IMR-90 (cell line): ENCODE results near the gene CUBN. TPM values are rescaled to one million over a fixed set of nuclear protein-coding genes. Genes with fewer than 3 reads are reported as not detected.

Experiments used
- ATAC-seq: fragments of 200-7000 bp; cut with Tn5 transposase; 2 replicates; pipeline ENCODE4 v1.9.1; 2020; ENCODE audit warnings: low read depth, mild to moderate bottlenecking, moderate library complexity
- BruUV-seq: library from RNA; stranded (reverse); fragments of 400-500 nt; replicated peaks from 2 replicates; lab custom pipeline; 2021; lab: Mats Ljungman, UMichigan
- CTCF ChIA-PET: fragments of 300-600 bp; formaldehyde crosslinking; extraction: SDS; loops from one replicate; lab custom pipeline; 2021; ENCODE audit warnings: antibody characterized with exemption; lab: Yijun Ruan, JAX
- POLR2A ChIA-PET: fragments of 300-600 bp; sonication (Branson Sonifier 250); formaldehyde crosslinking; loops from one replicate; lab custom pipeline; 2022; ENCODE audit warnings: antibody characterized with exemption; ENCODE audit not compliant: unreplicated experiment; lab: Charles Lee
- DNase-seq: peaks from one replicate; pipeline ENCODE4 v3.0.0; 2013
- H2AFZ ChIP-seq: replicated peaks from 2 replicates; pipeline ENCODE3; 2013; ENCODE audit warnings: low read length, mild to moderate bottlenecking; ENCODE audit not compliant: poor library complexity
- H2AK5ac ChIP-seq: 2 replicates; pipeline ENCODE4 v1.6.1; 2013; ENCODE audit warnings: low read depth, low read length, inconsistent platforms
- H2AK9ac ChIP-seq: replicated peaks from 2 replicates; pipeline ENCODE3; 2013; ENCODE audit warnings: mild to moderate bottlenecking, low read depth, low read length, moderate library complexity; ENCODE audit not compliant: poor library complexity
- H2BK120ac ChIP-seq: 2 replicates; pipeline ENCODE4 v1.6.1; 2013; ENCODE audit warnings: low read depth, low read length, inconsistent platforms
- H2BK15ac ChIP-seq: 3 replicates; pipeline ENCODE4 v1.6.1; 2013; ENCODE audit warnings: low read depth, low read length, inconsistent platforms
- H2BK20ac ChIP-seq: 2 replicates; pipeline ENCODE4 v1.6.1; 2013; ENCODE audit warnings: low read depth, mild to moderate bottlenecking, inconsistent platforms, low read length, moderate library complexity
- H2BK5ac ChIP-seq: 2 replicates; pipeline ENCODE4 v1.6.1; 2013; ENCODE audit warnings: mild to moderate bottlenecking, low read depth, low read length, inconsistent platforms; ENCODE audit not compliant: poor library complexity, severe bottlenecking
- H3K14ac ChIP-seq: replicated peaks from 2 replicates; pipeline ENCODE4 v1.6.1; 2013; ENCODE audit warnings: low read depth, low read length, inconsistent platforms
- H3K18ac ChIP-seq: 2 replicates; pipeline ENCODE4 v1.6.1; 2013; ENCODE audit warnings: low read depth, low read length, control low read depth
- H3K23ac ChIP-seq: 2 replicates; pipeline ENCODE4 v1.6.1; 2013; ENCODE audit warnings: low read depth, low read length, inconsistent platforms
- H3K27ac ChIP-seq: 2 replicates; pipeline ENCODE4 v1.5.1; 2013; ENCODE audit warnings: mild to moderate bottlenecking, control low read depth, low read length; ENCODE audit not compliant: insufficient read depth
- H3K27me3 ChIP-seq: 2 replicates; pipeline ENCODE4 v1.6.1; 2013; ENCODE audit warnings: low read length; ENCODE audit not compliant: control insufficient read depth, insufficient read depth
- H3K36me3 ChIP-seq: 2 replicates; pipeline ENCODE4 v1.6.1; 2013; ENCODE audit warnings: low read length, mixed read lengths; ENCODE audit not compliant: control insufficient read depth, insufficient read depth
- H3K4ac ChIP-seq: 2 replicates; pipeline ENCODE4 v1.6.1; 2013; ENCODE audit warnings: low read depth, low read length, inconsistent platforms
- H3K4me1 ChIP-seq: 2 replicates; pipeline ENCODE4 v1.6.1; 2013; ENCODE audit warnings: low read length, mixed read lengths; ENCODE audit not compliant: control insufficient read depth, insufficient read depth
- H3K4me2 ChIP-seq: 2 replicates; pipeline ENCODE4 v1.6.1; 2013; ENCODE audit warnings: low read depth, mild to moderate bottlenecking, control low read depth, low read length, moderate library complexity
- H3K4me3 ChIP-seq: 2 replicates; pipeline ENCODE4 v1.5.1; 2013; ENCODE audit warnings: low read depth, mild to moderate bottlenecking, control low read depth, low read length, moderate library complexity; ENCODE audit not compliant: insufficient read depth
- H3K56ac ChIP-seq: 2 replicates; pipeline ENCODE4 v1.6.1; 2013; ENCODE audit warnings: low read length, inconsistent platforms; ENCODE audit not compliant: insufficient read depth; ENCODE audit errors: extremely low read depth
- H3K79me1 ChIP-seq, 2 experiments: 2 replicates each; pipeline ENCODE4 v1.6.1; 2013; ENCODE audit warnings: low read length in 2 of 2, inconsistent platforms in 1 of 2, low read depth in 1 of 2
- H3K9ac ChIP-seq: 2 replicates; pipeline ENCODE4 v1.6.1; 2013; ENCODE audit warnings: low read depth, low read length, control low read depth
- H3K9me1 ChIP-seq: 2 replicates; pipeline ENCODE4 v1.6.1; 2013; ENCODE audit warnings: low read length, inconsistent platforms; ENCODE audit not compliant: insufficient read depth
- H3K9me3 ChIP-seq: 2 replicates; pipeline ENCODE4 v1.6.1; 2013; ENCODE audit warnings: low read length; ENCODE audit not compliant: control insufficient read depth, insufficient read depth
- H4K20me1 ChIP-seq: 2 replicates; pipeline ENCODE4 v1.6.1; 2013; ENCODE audit warnings: low read length, inconsistent platforms; ENCODE audit not compliant: insufficient read depth
- H4K5ac ChIP-seq: 2 replicates; pipeline ENCODE4 v1.6.1; 2013; ENCODE audit warnings: mild to moderate bottlenecking, low read depth, low read length, control low read depth
- H4K8ac ChIP-seq, 2 experiments: 2 replicates each; pipeline ENCODE4 v1.6.1; 2013; ENCODE audit warnings: low read depth in 2 of 2, low read length in 2 of 2, control low read depth in 1 of 2, inconsistent platforms in 1 of 2
- H4K91ac ChIP-seq: 2 replicates; pipeline ENCODE4 v1.6.1; 2013; ENCODE audit warnings: low read depth, low read length, inconsistent platforms; ENCODE audit not compliant: insufficient read depth
- BHLHE40 ChIP-seq: fragments of 150-350 bp; IDR thresholded peaks from 2 replicates; pipeline ENCODE4 v1.6.1; 2016; ENCODE audit warnings: mild to moderate bottlenecking, low read depth, low read length
- FOS ChIP-seq: fragments of 150-350 bp; IDR thresholded peaks from 2 replicates; pipeline ENCODE4 v1.6.1; 2016; ENCODE audit warnings: low read depth, low read length
- MAZ ChIP-seq: IDR thresholded peaks from 2 replicates; pipeline ENCODE4 v1.6.1; 2012; ENCODE audit warnings: low read depth, mild to moderate bottlenecking, low read length, improper control_type of control experiment, moderate library complexity, borderline replicate concordance
- WGBS, 2 experiments: methylation state at CpG; one replicate each; pipeline versions ENCODE4 v1.1.5 to v1.1.7; 2013; ENCODE audit warnings: missing lambda C conversion rate in 2 of 2; ENCODE audit not compliant: insufficient read length in 1 of 2; ENCODE audit errors: extremely low coverage in 2 of 2; 5-methylcytosine and 5-hydroxymethylcytosine counted together
- dilution Hi-C: fragments of 300-500 bp; cut with HindIII; formaldehyde crosslinking; loops from one replicate; pipeline ENCODE4 v1.14.3; 2018; ENCODE audit warnings: low sequenced_read_pairs; ENCODE audit not compliant: unreplicated experiment
- in situ Hi-C: fragments of 300-500 bp; cut with MboI; formaldehyde crosslinking; loops from 3 replicates; pipeline ENCODE4 v1.14.3; 2019; ENCODE audit warnings: low sequenced_read_pairs, inconsistent platforms, mixed read lengths
- intact Hi-C: fragments of 100-400 bp; cut with micrococcal nuclease; formaldehyde crosslinking; loops from 2 replicates; pipeline ENCODE4 v1.10.0; 2022
- polyA plus RNA-seq, 3 experiments: library from polyadenylated mRNA; depleted of rRNA; stranded (reverse); fragments of >200 nt; gene quantifications; 2 replicates each; pipeline ENCODE4 v1.2.3, GENCODE V29; 2012; ENCODE audit warnings: low replicate concordance in 1 of 3
- total RNA-seq: library from RNA; depleted of rRNA; stranded (reverse); fragments of >200 nt; gene quantifications from 2 replicates; pipeline ENCODE4 v1.2.3, GENCODE V29; 2012
- TF ChIP-seq, protein P1 (sequence below): fragments of 150-350 bp; IDR thresholded peaks from 2 replicates; pipeline ENCODE4 v1.6.1; 2017; ENCODE audit warnings: mild to moderate bottlenecking, antibody characterized with exemption, low read length, low read depth

Gene CUBN
- total and polyA plus RNA-seq, 2 of the 4 experiments (the other 2 are of a cell fraction): 0.19 to 0.54 TPM

DNA sequence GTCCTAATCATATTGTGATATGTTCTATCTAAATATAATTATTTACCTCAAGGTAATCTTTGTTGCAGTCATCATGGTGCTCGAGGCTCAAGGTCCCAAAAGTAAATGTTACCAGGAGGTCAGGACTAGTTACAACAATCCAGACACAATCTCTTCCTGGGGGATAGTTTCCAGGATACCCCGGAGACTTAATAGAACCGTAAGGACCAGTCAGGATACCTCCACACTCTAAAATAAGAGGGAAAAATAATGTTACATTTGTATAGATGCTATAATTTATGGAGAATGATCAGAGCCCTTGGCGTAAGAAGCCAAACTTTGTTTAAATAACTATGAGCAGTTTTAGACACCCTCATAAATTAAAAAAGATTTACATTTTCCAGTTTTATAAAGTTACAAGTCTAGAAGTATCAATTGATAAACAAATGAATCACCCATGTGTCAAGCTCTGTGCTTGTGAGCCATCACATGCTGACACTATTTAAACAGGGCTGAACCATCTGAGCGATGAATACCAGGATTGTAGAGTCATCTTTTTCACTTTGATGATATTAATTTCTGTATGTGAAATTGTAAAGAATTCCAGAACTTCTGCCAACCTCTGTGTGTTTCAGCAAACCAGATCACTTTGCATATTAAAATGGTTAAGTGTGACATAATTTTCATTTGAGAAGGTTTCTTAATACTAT lies 41.3 kb downstream of the CUBN start:
- Histone ChIP-seq H3K4me1 (peaks cover 7% of the 10 kb centered on the region), H2BK15ac (peak overlapping the region; percentile 92; the same call in 1 of the 3 replicates), H3K27me3 (no peaks in the 10 kb centered on the region), H4K5ac (no peak overlapping the region), H3K79me1 (no peaks in the 10 kb centered on the region), H3K9ac (no peak overlapping the region), H3K23ac (no peak overlapping the region), H3K56ac (0 out of 2 replicates have a peak overlapping the region, but pooled peaks have one; percentile 16), H3K4me3 (no peak overlapping the region), H2BK20ac (peak overlapping the region; percentile 80), H3K27ac (no peak overlapping the region), H4K8ac (peak overlapping the region in 1 of 2 experiments; percentile 36; a peak in 1 of 4 replicates), H3K4me2 (0 out of 2 replicates have a peak overlapping the region, but pooled peaks have one; percentile 43), H3K4ac (peak overlapping the region; percentile 53; the same call in 1 of the 2 replicates), H4K20me1 (no peaks in the 10 kb centered on the region), H3K36me3 (no peaks in the 10 kb centered on the region), H3K18ac (peak overlapping the region; percentile 69; the same call in 1 of the 2 replicates), H3K9me3 (no peaks in the 10 kb centered on the region), H3K9me1 (no peaks in the 10 kb centered on the region; the same call in 1 of the 2 replicates), H2AFZ (no peak overlapping the region), H3K14ac (peak overlapping the region; percentile 29; the same call in 1 of the 2 replicates), H2BK5ac (peak overlapping the region; percentile 57), H2BK120ac (peak overlapping the region; percentile 77), H2AK9ac (no peak overlapping the region), H2AK5ac (no peak overlapping the region), H4K91ac (no peak overlapping the region)
- dilution Hi-C loops: no loop called here
- no TSS peak for BruUV-seq
- CTCF ChIA-PET: no interaction called here
- intact Hi-C loops: no loop called here
- in situ Hi-C loops: no loop called here
- no CpG with 5 or more reads among the region's 5 CpGs for WGBS, 2 experiments
- TF ChIP-seq MAZ (no peak), FOS (peak; percentile 61), BHLHE40 (peak; percentile 84)
- TF ChIP-seq, protein P1, sequence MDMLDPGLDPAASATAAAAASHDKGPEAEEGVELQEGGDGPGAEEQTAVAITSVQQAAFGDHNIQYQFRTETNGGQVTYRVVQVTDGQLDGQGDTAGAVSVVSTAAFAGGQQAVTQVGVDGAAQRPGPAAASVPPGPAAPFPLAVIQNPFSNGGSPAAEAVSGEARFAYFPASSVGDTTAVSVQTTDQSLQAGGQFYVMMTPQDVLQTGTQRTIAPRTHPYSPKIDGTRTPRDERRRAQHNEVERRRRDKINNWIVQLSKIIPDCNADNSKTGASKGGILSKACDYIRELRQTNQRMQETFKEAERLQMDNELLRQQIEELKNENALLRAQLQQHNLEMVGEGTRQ: peak; percentile 51; the same call in 1 of the 2 replicates
- ATAC-seq (peak; percentile 94), DNase-seq (peak; percentile 82)
- POLR2A ChIA-PET: no interaction called here
